GM11168 (cell line): ENCODE results near the gene KRT7.

Experiments used
- in situ Hi-C: fragments of 300-500 bp; cut with MboI; formaldehyde crosslinking; loops from one replicate; pipeline ENCODE4 v1.12.0; 2022; ENCODE audit warnings: low sequenced_read_pairs; ENCODE audit not compliant: unreplicated experiment

Gene KRT7

GRCh38 chr12:52198454-52199215 lies 34.4 kb upstream of the KRT7 start:
- in situ Hi-C loops = no loop called here

DNA sequence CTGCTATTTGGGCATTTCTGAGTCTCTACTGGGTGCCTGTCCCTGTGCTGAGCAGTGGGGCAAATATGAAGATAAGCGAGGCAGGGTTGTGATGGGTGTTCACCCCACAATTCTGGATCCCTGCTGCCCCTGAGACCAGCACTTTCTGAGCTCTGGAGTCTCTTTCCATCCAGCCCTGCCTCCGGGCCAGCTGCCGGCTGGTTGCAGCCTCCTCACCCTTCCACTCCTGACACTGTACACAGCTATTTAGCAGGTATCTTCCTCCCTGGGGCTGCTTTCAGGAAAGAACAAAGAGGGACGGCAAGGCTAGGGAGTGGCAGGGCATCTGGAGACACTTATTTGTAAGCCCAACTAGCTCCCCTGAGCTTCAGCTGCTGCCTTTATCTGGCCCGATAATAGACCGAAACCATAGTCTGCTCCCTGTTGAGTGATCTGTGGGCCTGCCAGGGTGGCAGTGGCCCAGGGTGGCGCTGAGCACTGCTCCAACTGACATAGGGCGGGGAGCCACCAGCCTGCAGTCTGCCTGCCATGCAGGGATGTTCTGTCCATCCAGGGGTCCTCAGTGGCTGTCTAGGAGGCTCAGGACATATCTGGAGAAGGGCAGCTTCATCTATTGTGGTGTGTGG lies 33.6 kb upstream of the KRT7 start:
- in situ Hi-C loops = no loop called here

- in situ Hi-C loops = no loop called here
Measured at GRCh38 chr12:52200086-52200780, 32.8 kb upstream of the KRT7 start.

DNA sequence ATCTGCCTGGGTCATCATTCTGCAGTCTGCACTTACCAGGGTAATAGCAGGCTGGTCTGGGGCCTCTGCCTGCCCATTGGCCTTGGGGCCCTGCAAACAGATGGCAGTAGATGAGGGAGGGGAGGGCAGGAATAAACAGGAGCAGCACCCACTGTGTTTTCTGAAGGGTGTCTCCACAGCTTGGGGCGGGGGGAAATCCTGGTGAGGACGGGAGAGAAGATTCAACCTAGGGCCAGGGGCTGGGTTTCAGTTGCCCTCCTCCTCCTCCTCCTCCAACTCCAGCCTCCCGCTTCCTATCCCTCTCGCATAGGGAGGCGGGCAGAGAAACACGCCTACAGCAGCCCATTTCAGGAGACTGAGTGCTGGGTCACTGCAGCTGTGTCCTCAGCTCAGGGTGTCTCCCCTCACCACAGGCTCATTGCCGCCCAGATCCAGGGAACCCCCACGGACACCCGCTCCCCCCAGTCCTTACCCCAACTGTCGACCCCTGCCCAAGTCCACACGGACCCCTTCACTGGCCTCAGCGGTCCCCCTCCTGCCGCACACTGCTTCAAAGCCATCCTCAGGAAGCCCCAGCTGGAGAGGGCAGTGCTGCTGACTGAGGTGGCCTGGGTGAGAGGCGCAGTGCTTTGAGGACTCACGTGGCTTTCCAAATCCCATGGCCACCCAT lies 32.1 kb upstream of the KRT7 start:
- in situ Hi-C loops = no loop called here

DNA sequence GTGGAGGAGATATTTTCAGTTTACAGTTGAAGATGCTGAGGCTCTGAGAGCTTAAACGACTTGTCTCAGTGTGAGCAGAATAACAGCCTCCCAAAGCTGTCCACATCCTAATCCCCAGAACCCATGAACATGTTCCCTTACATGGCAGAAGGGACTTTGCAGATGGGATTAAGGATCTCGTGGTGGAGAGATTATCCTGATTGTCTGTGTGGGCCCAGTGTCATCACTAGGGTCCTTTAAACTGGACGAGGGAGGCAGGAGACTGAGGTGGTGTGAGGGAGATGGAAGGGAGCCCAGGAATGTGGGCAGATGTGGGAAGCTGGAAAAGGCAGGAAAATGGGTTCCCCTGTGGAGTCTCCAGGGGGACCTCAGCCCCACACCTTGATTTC lies 31.6 kb upstream of the KRT7 start:
- in situ Hi-C loops = no loop called here

DNA sequence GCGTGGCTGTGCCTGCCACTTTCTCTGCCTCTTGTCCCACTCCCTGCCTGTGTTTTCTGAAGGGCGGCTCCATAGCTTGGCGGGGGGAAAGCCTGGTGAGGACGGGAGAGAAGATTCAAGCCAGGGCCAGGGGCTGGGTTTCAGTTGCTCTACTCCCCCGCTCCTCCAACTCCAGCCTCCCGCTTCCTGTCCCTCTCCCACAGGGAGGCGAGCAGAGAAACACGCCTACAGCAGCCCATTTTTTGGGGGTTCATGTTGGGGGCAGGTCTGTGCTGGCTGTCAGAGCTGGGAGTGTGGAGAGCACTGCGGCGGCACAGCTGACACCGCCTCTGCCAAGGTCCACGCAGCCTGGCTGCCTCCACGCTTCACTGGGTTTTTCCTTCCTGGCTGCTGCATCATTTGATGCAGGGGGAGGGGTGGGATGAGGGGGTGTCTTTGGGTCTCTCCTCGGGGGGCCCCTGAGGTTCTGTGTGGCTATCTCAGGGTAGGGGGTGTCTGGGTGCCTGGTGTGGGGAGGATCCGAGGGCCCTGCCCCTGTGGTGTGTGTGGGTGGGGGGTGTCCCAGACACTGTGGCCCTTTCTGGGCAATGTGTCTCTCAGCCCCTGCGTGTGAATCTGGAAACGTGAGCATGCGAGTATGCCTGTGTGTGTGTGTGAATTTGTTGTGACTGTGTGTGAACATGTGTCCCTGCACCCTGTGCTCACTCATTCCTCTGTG lies 30.5 kb upstream of the KRT7 start:
- in situ Hi-C loops = no loop called here

DNA sequence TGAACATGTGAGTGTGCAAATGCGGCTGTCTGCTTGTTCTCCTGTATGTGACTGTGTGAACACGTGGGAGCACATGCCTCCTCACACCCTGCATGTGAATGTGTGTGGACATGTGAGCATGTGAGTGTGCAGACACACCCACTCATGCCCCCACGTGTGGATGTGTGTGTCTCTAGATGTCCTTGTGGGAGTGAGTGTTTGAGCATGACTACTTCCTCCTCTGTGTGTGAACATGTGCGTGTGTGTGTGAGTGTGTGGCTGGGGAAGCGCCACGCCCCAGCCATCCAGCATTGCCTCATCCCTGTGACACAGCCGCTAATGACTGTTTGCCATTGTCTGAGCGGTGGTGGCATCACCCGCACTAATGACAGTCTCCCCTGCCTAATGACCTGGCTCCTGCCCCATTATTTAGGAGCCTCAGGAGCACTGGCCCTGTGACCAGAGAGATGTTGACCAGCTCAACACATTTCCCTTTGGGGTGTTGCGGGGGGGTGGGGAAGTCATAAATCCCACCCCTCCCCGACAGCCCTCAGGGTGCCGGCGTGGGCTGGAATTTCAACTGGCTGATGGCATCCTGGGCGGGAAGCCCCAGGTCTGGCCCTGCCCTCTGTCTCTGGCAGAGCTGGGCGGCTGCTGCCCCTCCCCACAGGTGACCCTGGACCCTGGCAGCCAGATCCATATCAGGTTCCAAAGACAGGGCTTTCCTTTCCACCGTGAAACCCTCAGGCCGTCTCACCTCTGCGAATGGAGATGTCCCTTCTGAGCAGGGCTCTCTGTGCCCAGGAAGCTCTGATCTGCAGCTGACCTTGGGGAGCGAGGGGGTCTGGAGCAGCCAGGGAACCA lies 29.7 kb upstream of the KRT7 start:
- in situ Hi-C loops = no loop called here

DNA sequence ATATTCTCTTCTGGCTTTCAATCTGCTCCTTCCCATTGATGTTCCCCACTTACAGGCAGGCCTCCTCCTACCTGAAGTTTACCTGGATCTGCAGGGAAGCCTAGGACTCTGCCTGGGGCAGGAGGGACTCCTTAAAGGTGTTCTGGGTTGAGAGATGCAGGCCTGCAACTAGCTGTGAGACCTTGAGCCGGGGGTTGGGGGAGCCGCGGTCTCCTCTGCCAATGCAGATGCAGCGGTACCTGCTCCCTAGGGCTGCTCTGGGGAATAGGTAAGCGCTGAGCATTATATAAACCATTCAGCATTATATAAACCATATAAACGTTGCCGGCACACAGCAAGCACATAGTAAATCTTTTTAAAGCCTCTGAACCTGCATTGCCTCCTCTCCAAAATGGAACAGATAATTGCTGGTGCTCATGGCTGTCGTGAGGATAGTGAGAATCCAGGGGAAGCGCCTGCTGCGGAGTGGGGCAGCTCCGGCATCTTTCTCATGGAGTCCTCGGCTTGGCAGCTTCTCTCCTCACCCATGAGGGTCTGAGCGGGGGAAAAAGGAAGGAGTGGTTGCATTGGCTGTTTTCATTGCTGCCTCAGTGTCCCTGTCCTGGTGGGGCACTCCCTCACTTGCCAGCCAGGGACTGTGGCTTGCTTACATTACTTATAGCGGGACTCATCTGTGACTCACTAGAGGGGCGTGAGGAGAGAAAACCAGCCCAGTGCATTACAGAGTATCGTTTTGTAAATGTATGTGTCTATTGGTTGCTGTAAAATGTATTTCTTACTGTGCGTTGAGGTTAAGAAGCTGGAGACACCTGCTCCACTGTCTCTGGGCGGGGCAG lies 28.7 kb upstream of the KRT7 start:
- in situ Hi-C loops = no loop called here

DNA sequence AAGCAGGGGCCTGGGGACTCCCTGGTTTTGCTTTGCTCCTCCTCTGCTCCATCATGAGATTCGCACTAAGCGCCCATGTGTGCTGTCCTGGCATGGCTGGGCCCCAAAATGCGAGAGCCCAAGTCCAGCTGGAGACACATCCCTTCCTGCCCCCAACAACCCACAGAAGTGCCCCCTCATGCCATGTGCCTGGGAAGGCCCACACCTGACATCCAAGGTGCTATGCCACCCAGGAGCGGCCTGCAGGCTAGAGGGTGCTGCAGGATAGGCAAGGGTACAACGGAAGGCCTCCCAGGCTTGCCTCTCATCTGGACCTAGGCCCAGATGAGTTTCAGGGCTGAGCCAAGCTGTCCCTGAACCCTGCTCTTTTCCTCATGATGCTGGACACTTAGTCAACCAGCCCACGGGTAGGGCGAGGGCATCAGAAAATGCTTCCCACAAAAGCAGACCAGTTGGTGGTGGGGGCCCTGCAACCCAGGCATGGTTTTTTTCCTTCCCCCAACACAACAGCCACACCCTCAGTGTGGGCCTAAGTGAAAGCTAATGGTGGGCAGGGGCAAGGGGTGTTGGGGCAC lies 28.0 kb upstream of the KRT7 start:
- in situ Hi-C loops = no loop called here

- in situ Hi-C loops = no loop called here
Measured at GRCh38 chr12:52205612-52206303, 27.3 kb upstream of the KRT7 start.

GRCh38 chr12:52206304-52207040 lies 26.6 kb upstream of the KRT7 start:
- in situ Hi-C loops = no loop called here

- in situ Hi-C loops = no loop called here
Measured at GRCh38 chr12:52207106-52207505, 25.9 kb upstream of the KRT7 start.

- in situ Hi-C loops = no loop called here
Measured at GRCh38 chr12:52207895-52208294, 25.1 kb upstream of the KRT7 start.

GRCh38 chr12:52208424-52209165 lies 24.4 kb upstream of the KRT7 start:
- in situ Hi-C loops = no loop called here

- in situ Hi-C loops = no loop called here
Measured at GRCh38 chr12:52209321-52209720, 23.7 kb upstream of the KRT7 start.

GRCh38 chr12:52210186-52210924 lies 22.7 kb upstream of the KRT7 start:
- in situ Hi-C loops = no loop called here
